H9 (cell line): ENCODE results near the gene GCK. TPM values are rescaled to one million over a fixed set of nuclear protein-coding genes. Genes with fewer than 3 reads are reported as not detected.

ENCODE experiments used
- DNase-seq: peaks from one replicate; pipeline ENCODE4 v3.0.0-alpha.2; 2017
- H2AFZ ChIP-seq: one replicate; pipeline ENCODE4 v1.6.1; 2013; ENCODE audit warnings: mild to moderate bottlenecking, low read length, control low read depth, moderate library complexity
- H2AK5ac ChIP-seq: 2 replicates; pipeline ENCODE4 v1.6.1; 2013; ENCODE audit warnings: low read length, control low read depth, mixed read lengths; ENCODE audit not compliant: insufficient read length
- H2BK120ac ChIP-seq: one replicate; pipeline ENCODE4 v1.6.1; 2013; ENCODE audit warnings: low read depth, mild to moderate bottlenecking, low read length, control low read depth, inconsistent platforms; ENCODE audit not compliant: poor library complexity, severe bottlenecking
- H2BK12ac ChIP-seq: 2 replicates; pipeline ENCODE4 v1.6.1; 2013; ENCODE audit warnings: low read length, control low read depth, mixed read lengths, low read depth; ENCODE audit not compliant: insufficient read length
- H2BK15ac ChIP-seq: 2 replicates; pipeline ENCODE4 v1.6.1; 2013; ENCODE audit warnings: low read depth, low read length, control low read depth
- H2BK20ac ChIP-seq: one replicate; pipeline ENCODE4 v1.6.1; 2013; ENCODE audit warnings: low read depth, mild to moderate bottlenecking, low read length, control low read depth, inconsistent platforms; ENCODE audit not compliant: poor library complexity, severe bottlenecking
- H2BK5ac ChIP-seq: 2 replicates; pipeline ENCODE4 v1.6.1; 2013; ENCODE audit warnings: low read length, control low read depth, mixed read lengths; ENCODE audit not compliant: insufficient read length
- H3K14ac ChIP-seq: 2 replicates; pipeline ENCODE4 v1.6.1; 2013; ENCODE audit warnings: low read length, control low read depth; ENCODE audit not compliant: insufficient read depth
- H3K18ac ChIP-seq: 2 replicates; pipeline ENCODE4 v1.6.1; 2013; ENCODE audit warnings: low read depth, mild to moderate bottlenecking, mixed read lengths, low read length, control low read depth; ENCODE audit not compliant: insufficient read length
- H3K23ac ChIP-seq: 2 replicates; pipeline ENCODE4 v1.6.1; 2013; ENCODE audit warnings: low read length, control low read depth, mixed read lengths, low read depth; ENCODE audit not compliant: insufficient read length
- H3K23me2 ChIP-seq: 2 replicates; pipeline ENCODE4 v1.6.1; 2013; ENCODE audit warnings: low read depth, mild to moderate bottlenecking, mixed read lengths, low read length, control low read depth; ENCODE audit not compliant: insufficient read length, poor library complexity, severe bottlenecking
- H3K27ac ChIP-seq: 2 replicates; pipeline ENCODE4 v1.5.1; 2013; ENCODE audit warnings: low read length, control low read depth, mixed read lengths, low read depth; ENCODE audit not compliant: insufficient read length
- H3K27me3 ChIP-seq: 2 replicates; pipeline ENCODE4 v1.6.1; 2013; ENCODE audit warnings: low read length, control low read depth, inconsistent platforms; ENCODE audit not compliant: insufficient read depth
- H3K4ac ChIP-seq: 2 replicates; pipeline ENCODE4 v1.6.1; 2013; ENCODE audit warnings: low read depth, mild to moderate bottlenecking, control low read depth, inconsistent platforms, low read length, moderate library complexity
- H3K4me1 ChIP-seq: 2 replicates; pipeline ENCODE4 v1.6.1; 2013; ENCODE audit warnings: low read length, control low read depth, inconsistent platforms; ENCODE audit not compliant: insufficient read depth
- H3K4me2 ChIP-seq: 2 replicates; pipeline ENCODE4 v1.6.1; 2013; ENCODE audit warnings: low read length, control low read depth, mixed read lengths; ENCODE audit not compliant: insufficient read length, insufficient read depth
- H3K56ac ChIP-seq: 2 replicates; pipeline ENCODE4 v1.6.1; 2013; ENCODE audit warnings: low read depth, mild to moderate bottlenecking, mixed read lengths, low read length, control low read depth; ENCODE audit not compliant: insufficient read length
- H3K79me1 ChIP-seq: 2 replicates; pipeline ENCODE4 v1.6.1; 2013; ENCODE audit warnings: low read depth, mild to moderate bottlenecking, moderate library complexity, low read length, control low read depth, inconsistent platforms; ENCODE audit not compliant: insufficient read depth, poor library complexity, severe bottlenecking
- H3K79me2 ChIP-seq: 2 replicates; pipeline ENCODE4 v1.6.1; 2013; ENCODE audit warnings: low read length, control low read depth, inconsistent platforms; ENCODE audit not compliant: insufficient read depth
- H3K9ac ChIP-seq: 2 replicates; pipeline ENCODE4 v1.6.1; 2013; ENCODE audit warnings: low read length, control low read depth, mixed read lengths; ENCODE audit not compliant: insufficient read length; ENCODE audit errors: extremely low read depth
- H3K9me3 ChIP-seq: one replicate; pipeline ENCODE4 v1.6.1; 2013; ENCODE audit warnings: low read depth, low read length, inconsistent platforms; ENCODE audit not compliant: control insufficient read depth
- H3T11ph ChIP-seq: one replicate; pipeline ENCODE4 v1.6.1; 2013; ENCODE audit warnings: mild to moderate bottlenecking, low read length, control low read depth, inconsistent platforms
- H4K20me1 ChIP-seq: one replicate; pipeline ENCODE4 v1.6.1; 2013; ENCODE audit not compliant: control insufficient read depth, insufficient read length, insufficient read depth
- H4K5ac ChIP-seq: 2 replicates; pipeline ENCODE4 v1.6.1; 2013; ENCODE audit warnings: low read depth, mild to moderate bottlenecking, mixed read lengths, low read length, control low read depth; ENCODE audit not compliant: insufficient read length
- H4K8ac ChIP-seq: replicated peaks from 2 replicates; pipeline ENCODE4 v1.6.1; 2013; ENCODE audit warnings: low read length, control low read depth, mixed read lengths, low read depth; ENCODE audit not compliant: insufficient read length
- H4K91ac ChIP-seq: 2 replicates; pipeline ENCODE4 v1.6.1; 2013; ENCODE audit warnings: low read depth, mild to moderate bottlenecking, moderate library complexity, mixed read lengths, low read length, control low read depth; ENCODE audit not compliant: insufficient read length
- H3K27ac Mint-ChIP-seq, 3 experiments: 2 replicates in 2 of 3; 3 replicates in 1 of 3; pipeline ENCODE4 v1.8.0; 2020 to 2021; ENCODE audit warnings: mixed read lengths in 3 of 3, mild to moderate bottlenecking in 1 of 3, moderate library complexity in 1 of 3
- H3K27me3 Mint-ChIP-seq: 2 replicates; pipeline ENCODE4 v1.8.0; 2021; ENCODE audit warnings: low read depth, mild to moderate bottlenecking, moderate library complexity, mixed read lengths
- H3K36me3 Mint-ChIP-seq, 3 experiments: 2 replicates in 2 of 3; 3 replicates in 1 of 3; pipeline ENCODE4 v1.8.0; 2020 to 2021; ENCODE audit warnings: low read depth in 3 of 3, mixed read lengths in 3 of 3; ENCODE audit not compliant: insufficient read depth in 1 of 3
- H3K4me1 Mint-ChIP-seq, 2 experiments: 2 replicates each; pipeline ENCODE4 v1.8.0; 2020; ENCODE audit warnings: mixed read lengths in 2 of 2
- H3K4me3 Mint-ChIP-seq, 2 experiments: 2 replicates in 1 of 2; 3 replicates in 1 of 2; pipeline ENCODE4 v1.8.0; 2020 to 2021; ENCODE audit warnings: mild to moderate bottlenecking in 2 of 2, mixed read lengths in 2 of 2, moderate library complexity in 1 of 2
- H3K9me3 Mint-ChIP-seq, 2 experiments: 2 replicates in 1 of 2; 3 replicates in 1 of 2; pipeline ENCODE4 v1.8.0; 2020; ENCODE audit warnings: mild to moderate bottlenecking in 2 of 2, mixed read lengths in 2 of 2, moderate library complexity in 1 of 2
- WGBS: extraction: QIAGEN DNeasy Blood & Tissue Kit; methylation state at CpG from one replicate; pipeline ENCODE4 v1.1.7; 2013; ENCODE audit warnings: missing lambda C conversion rate, low lambda C conversion rate, mixed read lengths; ENCODE audit not compliant: insufficient read length; ENCODE audit errors: extremely low coverage; 5-methylcytosine and 5-hydroxymethylcytosine counted together
- total RNA-seq: library from RNA; stranded (reverse); gene quantifications from 2 replicates; pipeline ENCODE4 v1.2.1, GENCODE V29; 2021
- TF ChIP-seq, protein P1 (sequence below): fragments of 200-600 bp; sonication (generic); conservative IDR thresholded peaks from 3 replicates; pipeline ENCODE4 v1.8.0; 2021; ENCODE audit warnings: antibody characterized with exemption, mild to moderate bottlenecking

Gene GCK
- total RNA-seq, 1 experiment from 2014 or later: 0.98 TPM

DNA sequence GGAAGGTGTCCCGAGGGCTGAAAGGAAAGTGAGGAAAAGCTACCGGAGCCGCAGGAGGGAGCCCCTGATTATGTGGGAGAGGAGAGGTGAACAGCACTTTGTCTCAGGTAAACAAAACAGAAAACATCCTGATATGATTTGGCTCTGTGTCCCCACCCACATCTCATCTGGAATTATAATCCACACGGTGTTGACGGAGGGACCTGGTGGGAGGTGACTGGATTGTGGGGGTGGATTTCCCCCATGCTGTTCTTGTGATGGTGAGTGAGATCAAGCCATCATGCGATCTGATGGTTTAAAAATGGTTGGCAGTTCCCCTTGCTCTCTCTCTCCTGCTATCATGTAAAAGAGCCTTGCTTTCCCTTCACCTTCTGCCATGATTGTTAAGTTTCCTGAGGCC is 68.8 kb downstream of the GCK start:
- no peak overlapping the region for H3K27ac ChIP-seq
- H4K5ac ChIP-seq: no peak overlapping the region
- H4K91ac ChIP-seq: no peak overlapping the region
- TF ChIP-seq, protein P1, sequence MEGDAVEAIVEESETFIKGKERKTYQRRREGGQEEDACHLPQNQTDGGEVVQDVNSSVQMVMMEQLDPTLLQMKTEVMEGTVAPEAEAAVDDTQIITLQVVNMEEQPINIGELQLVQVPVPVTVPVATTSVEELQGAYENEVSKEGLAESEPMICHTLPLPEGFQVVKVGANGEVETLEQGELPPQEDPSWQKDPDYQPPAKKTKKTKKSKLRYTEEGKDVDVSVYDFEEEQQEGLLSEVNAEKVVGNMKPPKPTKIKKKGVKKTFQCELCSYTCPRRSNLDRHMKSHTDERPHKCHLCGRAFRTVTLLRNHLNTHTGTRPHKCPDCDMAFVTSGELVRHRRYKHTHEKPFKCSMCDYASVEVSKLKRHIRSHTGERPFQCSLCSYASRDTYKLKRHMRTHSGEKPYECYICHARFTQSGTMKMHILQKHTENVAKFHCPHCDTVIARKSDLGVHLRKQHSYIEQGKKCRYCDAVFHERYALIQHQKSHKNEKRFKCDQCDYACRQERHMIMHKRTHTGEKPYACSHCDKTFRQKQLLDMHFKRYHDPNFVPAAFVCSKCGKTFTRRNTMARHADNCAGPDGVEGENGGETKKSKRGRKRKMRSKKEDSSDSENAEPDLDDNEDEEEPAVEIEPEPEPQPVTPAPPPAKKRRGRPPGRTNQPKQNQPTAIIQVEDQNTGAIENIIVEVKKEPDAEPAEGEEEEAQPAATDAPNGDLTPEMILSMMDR: no peak
- H3K27ac Mint-ChIP-seq: no peak overlapping the region
- H4K20me1 ChIP-seq: no peaks in the 10 kb centered on the region
- no peak overlapping the region for H3T11ph ChIP-seq
- H2BK5ac ChIP-seq: no peak overlapping the region
- DNase-seq: no peak
- peak overlapping the region in 1 of 2 experiments; percentile 36; a peak in 2 of 5 replicates for H3K4me3 Mint-ChIP-seq
- H3K18ac ChIP-seq: no peak overlapping the region
- no peak overlapping the region for H3K56ac ChIP-seq
- no peak overlapping the region for H3K4me2 ChIP-seq
- no peaks in the 10 kb centered on the region; the same call in 1 of the 2 replicates for H3K79me2 ChIP-seq
- no peaks in the 10 kb centered on the region for H3K4me1 ChIP-seq
- no peak overlapping the region for H2BK20ac ChIP-seq
- no peak overlapping the region for H2AFZ ChIP-seq
- H3K14ac ChIP-seq: no peak overlapping the region
- H3K27me3 ChIP-seq: no peaks in the 10 kb centered on the region
- WGBS: no CpG with 5 or more reads among the region's 6 CpGs
- H2BK15ac ChIP-seq: no peak overlapping the region
- H2BK12ac ChIP-seq: no peak overlapping the region
- H2BK120ac ChIP-seq: no peak overlapping the region
- no peak overlapping the region for H3K4ac ChIP-seq
- peaks cover 33 to 70% (median 58%) of the 10 kb centered on the region in 3 experiments for H3K36me3 Mint-ChIP-seq
- H3K9me3 Mint-ChIP-seq: no peaks in the 10 kb centered on the region; a peak in 1 of 5 replicates
- H3K9me3 ChIP-seq: no peaks in the 10 kb centered on the region
- H3K23ac ChIP-seq: no peak overlapping the region
- no peak overlapping the region for H3K9ac ChIP-seq
- peaks cover 10% of the 10 kb centered on the region for H3K27me3 Mint-ChIP-seq
- no peak overlapping the region for H4K8ac ChIP-seq
- peaks cover 10 to 12% of the 10 kb centered on the region in 2 experiments for H3K4me1 Mint-ChIP-seq
- H3K79me1 ChIP-seq: peaks cover 2% of the 10 kb centered on the region
- H2AK5ac ChIP-seq: no peak overlapping the region
- H3K23me2 ChIP-seq: peaks cover 11% of the 10 kb centered on the region
